Stimulated activated memory B cell treated with anti-CD40 and anti-IgM and Interleukin-4, amounts not matched to agents 10 μg/mL and 1 μg/mL and 100 μg/mL, for 72 hours (primary cell): ENCODE data around the gene CCDC150.
"Not testable (repeated sequence)": the region's sequence is repeated elsewhere in the genome, so short reads cannot be mapped to it uniquely, and the experiment has no call there.

Experiments
- ATAC-seq: fragments of 150-1000 bp; cut with Tn5 transposase; 2 replicates; pipeline ENCODE4 v1.10.0; 2021
- H3K27ac Mint-ChIP-seq: one replicate; pipeline ENCODE4 v1.8.0; 2022; ENCODE audit warnings: mild to moderate bottlenecking, mixed read lengths
- H3K27me3 Mint-ChIP-seq: one replicate; pipeline ENCODE4 v1.8.0; 2022; ENCODE audit warnings: mixed read lengths
- H3K36me3 Mint-ChIP-seq: one replicate; pipeline ENCODE4 v1.8.0; 2022; ENCODE audit warnings: mixed read lengths
- H3K4me1 Mint-ChIP-seq: one replicate; pipeline ENCODE4 v1.8.0; 2022; ENCODE audit warnings: mixed read lengths
- H3K4me3 Mint-ChIP-seq: one replicate; pipeline ENCODE4 v1.8.0; 2022; ENCODE audit warnings: mild to moderate bottlenecking, moderate library complexity, mixed read lengths
- H3K9me3 Mint-ChIP-seq: one replicate; pipeline ENCODE4 v1.8.0; 2022; ENCODE audit warnings: mixed read lengths

The CCDC150 gene

GRCh38 chr2:196607896-196608295 is 31.6 kb upstream of the CCDC150 start:
- not testable (repeated sequence) for H3K27ac Mint-ChIP-seq, H3K36me3 Mint-ChIP-seq, H3K9me3 Mint-ChIP-seq, ATAC-seq, H3K4me3 Mint-ChIP-seq, H3K4me1 Mint-ChIP-seq, H3K27me3 Mint-ChIP-seq

DNA sequence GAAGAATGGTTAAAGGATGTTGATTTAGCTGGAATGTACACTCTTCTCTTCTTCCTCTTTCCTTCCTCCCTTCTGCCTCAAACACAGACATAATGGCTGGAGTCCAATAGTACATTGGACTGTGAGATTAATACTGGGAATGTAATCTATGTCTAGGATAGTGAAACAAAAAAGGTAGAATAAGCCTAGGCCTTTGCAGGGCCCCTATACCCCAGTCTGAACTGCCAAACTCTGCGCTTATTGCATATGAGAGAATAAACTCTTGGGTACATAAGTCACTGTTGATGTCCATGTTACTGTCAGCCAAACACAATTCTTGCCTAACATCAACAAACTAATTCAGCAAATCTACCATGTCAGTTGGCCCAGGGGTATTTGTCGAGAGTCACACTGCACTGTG is 29.7 kb upstream of the CCDC150 start:
- no peaks in the 10 kb centered on the region for H3K27me3 Mint-ChIP-seq

GRCh38 chr2:196610796-196611195 is 28.7 kb upstream of the CCDC150 start:
- Mint-ChIP-seq H3K27ac (no peak overlapping the region), H3K9me3 (no peaks in the 10 kb centered on the region), H3K4me1 (no peaks in the 10 kb centered on the region), H3K36me3 (no peaks in the 10 kb centered on the region), H3K27me3 (no peaks in the 10 kb centered on the region), H3K4me3 (no peak overlapping the region)
- no peak for ATAC-seq

More for the DNA sequence above, 29.7 kb upstream of the CCDC150 start:
- no peaks in the 10 kb centered on the region for H3K9me3 Mint-ChIP-seq
- H3K36me3 Mint-ChIP-seq = no peaks in the 10 kb centered on the region
- no peak for ATAC-seq
- H3K27ac Mint-ChIP-seq = no peak overlapping the region
- H3K4me1 Mint-ChIP-seq = no peaks in the 10 kb centered on the region
- H3K4me3 Mint-ChIP-seq = no peak overlapping the region

- H3K9me3 Mint-ChIP-seq = no peaks in the 10 kb centered on the region
- H3K36me3 Mint-ChIP-seq = no peaks in the 10 kb centered on the region
- no peak overlapping the region for H3K27ac Mint-ChIP-seq
- no peak for ATAC-seq
- no peaks in the 10 kb centered on the region for H3K27me3 Mint-ChIP-seq
- H3K4me3 Mint-ChIP-seq = no peak overlapping the region
- no peaks in the 10 kb centered on the region for H3K4me1 Mint-ChIP-seq
These were observed 26.2 kb upstream of the CCDC150 start for GRCh38 chr2:196613302-196613701.

DNA sequence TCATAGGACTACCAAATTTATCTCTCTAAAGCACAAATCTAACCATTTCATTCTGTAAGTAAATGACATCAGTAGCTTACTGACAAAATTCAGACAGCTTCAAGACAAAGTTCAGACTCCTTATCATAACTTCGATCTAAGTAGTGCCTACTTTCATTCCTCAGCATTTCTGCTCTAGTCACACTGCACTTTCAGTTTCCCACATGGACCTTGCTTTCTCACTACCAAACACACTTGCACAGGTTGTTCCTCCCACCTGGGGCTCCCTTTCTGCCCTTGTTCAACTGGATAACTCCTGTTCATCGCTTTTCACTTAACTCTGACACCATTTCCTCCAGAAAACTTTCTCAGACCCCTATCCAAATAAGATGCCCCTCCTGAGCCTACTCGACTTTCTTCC is 22.1 kb upstream of the CCDC150 start:
- H3K36me3 Mint-ChIP-seq = no peaks in the 10 kb centered on the region
- H3K9me3 Mint-ChIP-seq = peaks cover 2% of the 10 kb centered on the region
- no peak overlapping the region for H3K4me3 Mint-ChIP-seq
- H3K4me1 Mint-ChIP-seq = no peaks in the 10 kb centered on the region
- H3K27me3 Mint-ChIP-seq = peaks cover 6% of the 10 kb centered on the region
- H3K27ac Mint-ChIP-seq = no peak overlapping the region
- ATAC-seq = no peak

DNA sequence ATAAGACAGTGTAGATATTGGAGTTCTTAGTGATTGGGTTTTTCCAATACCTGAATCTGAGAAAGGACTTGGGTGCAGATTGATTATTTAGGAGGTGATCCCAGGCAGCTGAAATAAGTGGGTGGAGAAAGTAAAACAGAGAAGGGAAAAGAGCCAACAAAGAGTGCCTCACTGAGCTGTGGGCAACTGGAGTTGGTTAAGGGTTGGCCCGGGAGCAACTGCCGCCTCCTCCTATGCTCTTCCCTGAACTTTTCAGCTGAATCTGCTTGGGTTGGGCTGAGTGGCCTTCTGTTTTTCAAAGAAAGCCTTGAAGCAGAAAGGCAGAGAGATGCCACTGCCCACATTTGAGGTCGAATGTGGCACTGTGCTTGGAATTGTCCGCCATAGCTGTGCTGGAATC is 20.9 kb upstream of the CCDC150 start:
- Mint-ChIP-seq H3K9me3 (peaks cover 3% of the 10 kb centered on the region), H3K27me3 (peaks cover 12% of the 10 kb centered on the region), H3K36me3 (no peaks in the 10 kb centered on the region), H3K27ac (no peak overlapping the region), H3K4me3 (no peak overlapping the region), H3K4me1 (no peaks in the 10 kb centered on the region)
- no peak for ATAC-seq

GRCh38 chr2:196630531-196630930 is 9.0 kb upstream of the CCDC150 start:
- Mint-ChIP-seq H3K4me3 (no peak overlapping the region), H3K9me3 (peaks cover 9% of the 10 kb centered on the region), H3K27ac (no peak overlapping the region), H3K4me1 (no peaks in the 10 kb centered on the region), H3K36me3 (peaks cover 6% of the 10 kb centered on the region), H3K27me3 (peaks cover 18% of the 10 kb centered on the region)
- ATAC-seq = no peak

- H3K27me3 Mint-ChIP-seq = peaks cover 8% of the 10 kb centered on the region
- H3K4me3 Mint-ChIP-seq = no peak overlapping the region
- no peak for ATAC-seq
- peaks cover 9% of the 10 kb centered on the region for H3K9me3 Mint-ChIP-seq
- no peak overlapping the region for H3K27ac Mint-ChIP-seq
- peaks cover 6% of the 10 kb centered on the region for H3K36me3 Mint-ChIP-seq
- peaks cover 15% of the 10 kb centered on the region for H3K4me1 Mint-ChIP-seq
These were observed 4.4 kb upstream of the CCDC150 start for GRCh38 chr2:196635156-196635555.

GRCh38 chr2:196638765-196639164 is 750 bp upstream of the CCDC150 start:
- Mint-ChIP-seq H3K4me3 (peak overlapping the region; percentile 91), H3K27ac (peak overlapping the region; percentile 66), H3K9me3 (no peaks in the 10 kb centered on the region), H3K4me1 (peaks cover 27% of the 10 kb centered on the region), H3K27me3 (no peaks in the 10 kb centered on the region), H3K36me3 (no peaks in the 10 kb centered on the region)
- no peak for ATAC-seq

- no peak for ATAC-seq
- Mint-ChIP-seq H3K4me3 (peak overlapping the region; percentile 91), H3K36me3 (no peaks in the 10 kb centered on the region), H3K4me1 (peaks cover 27% of the 10 kb centered on the region), H3K9me3 (no peaks in the 10 kb centered on the region), H3K27ac (peak overlapping the region; percentile 66), H3K27me3 (no peaks in the 10 kb centered on the region)
These were observed 575 bp downstream of the CCDC150 start for GRCh38 chr2:196640031-196640548.

- Mint-ChIP-seq H3K27me3 (no peaks in the 10 kb centered on the region), H3K36me3 (peaks cover 39% of the 10 kb centered on the region), H3K4me3 (no peak overlapping the region), H3K9me3 (peaks cover 28% of the 10 kb centered on the region), H3K4me1 (no peaks in the 10 kb centered on the region), H3K27ac (no peak overlapping the region)
- no peak for ATAC-seq
These were observed 9.7 kb downstream of the CCDC150 start for GRCh38 chr2:196649202-196649601.

DNA sequence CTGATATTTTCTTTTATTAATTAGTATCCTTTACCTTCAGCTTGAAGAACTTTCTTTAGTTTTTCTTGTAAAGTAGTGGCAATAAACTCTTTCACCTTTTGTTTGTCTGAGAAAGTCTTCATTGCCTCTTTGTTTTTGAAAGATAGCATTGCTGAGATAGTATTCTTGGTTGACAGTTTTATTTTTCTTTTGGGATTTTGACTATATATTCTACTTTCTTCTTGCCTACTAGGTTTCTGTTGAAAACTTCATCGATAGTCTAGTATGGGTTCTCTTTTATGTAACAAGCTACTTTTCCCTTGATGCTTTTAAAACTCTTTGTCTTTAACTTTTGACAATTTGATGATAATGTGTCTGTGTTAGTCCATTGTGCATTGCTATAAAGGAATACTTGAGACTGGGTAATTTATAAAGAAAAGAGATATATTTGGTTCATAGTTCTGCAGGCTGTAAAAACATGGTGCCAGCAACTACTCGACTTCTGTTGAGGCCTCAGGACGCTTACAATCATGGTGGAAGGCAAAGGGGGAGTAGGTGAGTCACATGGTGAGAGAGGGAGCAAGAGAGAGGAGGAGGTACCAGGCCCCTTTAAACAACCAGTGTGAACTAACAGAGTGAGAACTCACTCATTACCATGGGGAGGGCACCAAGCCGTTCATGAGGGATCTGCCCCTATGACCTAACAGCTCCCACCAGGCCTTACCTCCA is 12.0 kb downstream of the CCDC150 start:
- peaks cover 34% of the 10 kb centered on the region for H3K9me3 Mint-ChIP-seq
- no peak for ATAC-seq
- no peaks in the 10 kb centered on the region for H3K27me3 Mint-ChIP-seq

DNA sequence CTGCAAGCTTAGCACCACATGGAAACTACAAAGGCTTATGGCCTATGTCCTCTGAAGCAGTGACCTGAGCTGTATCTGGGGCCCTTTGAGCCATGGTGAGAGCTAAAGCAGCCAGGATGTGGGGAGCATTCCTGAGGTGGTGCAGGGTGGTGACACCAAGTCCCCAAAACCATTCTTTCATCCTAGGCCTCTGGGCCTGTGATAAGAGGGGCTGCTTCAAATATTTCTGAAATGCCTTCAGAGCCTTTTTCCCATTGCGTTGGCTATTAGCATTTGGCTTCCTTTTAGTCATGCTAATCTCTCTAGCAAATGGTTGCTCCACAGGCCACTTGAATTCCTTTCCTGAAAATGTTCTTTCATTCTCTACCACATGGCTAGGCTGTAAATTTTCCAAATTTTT is 13.4 kb downstream of the CCDC150 start:
- Mint-ChIP-seq H3K27ac (no peak overlapping the region), H3K36me3 (peaks cover 50% of the 10 kb centered on the region), H3K4me1 (no peaks in the 10 kb centered on the region), H3K27me3 (no peaks in the 10 kb centered on the region), H3K9me3 (peaks cover 34% of the 10 kb centered on the region), H3K4me3 (no peak overlapping the region)
- ATAC-seq = no peak

More for the DNA sequence above, 12.0 kb downstream of the CCDC150 start:
- no peaks in the 10 kb centered on the region for H3K4me1 Mint-ChIP-seq
- no peak overlapping the region for H3K27ac Mint-ChIP-seq
- H3K4me3 Mint-ChIP-seq = no peak overlapping the region
- peaks cover 45% of the 10 kb centered on the region for H3K36me3 Mint-ChIP-seq

GRCh38 chr2:196653843-196654242 is 14.3 kb downstream of the CCDC150 start:
- H3K4me3 Mint-ChIP-seq = no peak overlapping the region
- peaks cover 34% of the 10 kb centered on the region for H3K9me3 Mint-ChIP-seq
- H3K27me3 Mint-ChIP-seq = no peaks in the 10 kb centered on the region
- peaks cover 50% of the 10 kb centered on the region for H3K36me3 Mint-ChIP-seq
- H3K4me1 Mint-ChIP-seq = no peaks in the 10 kb centered on the region
- ATAC-seq = no peak
- no peak overlapping the region for H3K27ac Mint-ChIP-seq

DNA sequence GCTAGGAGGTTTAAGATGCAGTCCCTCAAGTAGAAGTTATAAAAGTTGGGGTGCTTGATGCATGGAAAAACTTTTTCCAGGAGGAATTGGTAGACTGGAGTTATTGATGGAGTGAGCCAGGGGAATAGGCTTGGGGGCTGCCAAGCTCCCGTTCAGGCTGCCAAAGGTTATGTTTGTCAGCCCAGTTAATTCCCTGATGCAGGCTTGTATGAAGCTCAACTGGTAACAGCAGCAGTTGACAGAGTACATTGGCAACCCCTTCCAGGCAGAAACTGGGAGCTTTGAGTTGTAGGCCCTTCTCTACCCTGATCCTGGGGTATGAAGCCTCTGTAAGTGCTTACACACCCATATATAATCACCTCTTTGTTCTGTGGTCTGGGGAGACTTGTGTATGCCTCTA is 16.2 kb downstream of the CCDC150 start:
- Mint-ChIP-seq H3K36me3 (peaks cover 40% of the 10 kb centered on the region), H3K27ac (no peak overlapping the region), H3K4me1 (no peaks in the 10 kb centered on the region), H3K4me3 (no peak overlapping the region), H3K9me3 (peaks cover 25% of the 10 kb centered on the region), H3K27me3 (no peaks in the 10 kb centered on the region)
- ATAC-seq = no peak

- Mint-ChIP-seq H3K9me3 (peaks cover 14% of the 10 kb centered on the region), H3K27ac (no peak overlapping the region), H3K4me3 (no peak overlapping the region), H3K27me3 (no peaks in the 10 kb centered on the region), H3K36me3 (peaks cover 26% of the 10 kb centered on the region), H3K4me1 (no peaks in the 10 kb centered on the region)
- no peak for ATAC-seq
These were observed 17.8 kb downstream of the CCDC150 start for GRCh38 chr2:196657333-196657732.
